Measurements from ENCODE around the gene HELLS.

- TF ChIP-seq CTCF (IDR thresholded peaks at IDR 0.05) (no peak), POLR2A (IDR thresholded peaks at IDR 0.05) (no peak)
Observed at GRCh38 chr10:94607111-94607510, 61.5 kb downstream of the HELLS start.
